K562 (cell line): Measurements from ENCODE around the gene FBXW8. TPM values are rescaled to one million over a fixed set of nuclear protein-coding genes. Genes with fewer than 3 reads are reported as not detected.
A peak's percentile ranks its signal among the peaks of the same experiment; 100 is the strongest.

Experiments used
- BACH1 ChIP-seq: fragments of 200-800 bp; sonication (Bioruptor generic); IDR thresholded peaks from 2 replicates; pipeline ENCODE4 v1.6.1; 2016; ENCODE audit warnings: missing genetic modification characterization, missing compliant biosample characterization
- DLX4 ChIP-seq: fragments of 250-450 bp; sonication (Bioruptor Pico); IDR thresholded peaks from 2 replicates; pipeline ENCODE4 v1.6.1; 2021; ENCODE audit warnings: mild to moderate bottlenecking
- HCFC1 ChIP-seq: IDR thresholded peaks from 2 replicates; pipeline ENCODE4 v1.6.1; 2012; ENCODE audit warnings: low read depth, low read length, improper control_type of control experiment
- HDAC3 ChIP-seq: fragments of 450-650 bp; IDR thresholded peaks from 2 replicates; pipeline ENCODE4 v1.6.1; 2018; ENCODE audit warnings: borderline replicate concordance, mild to moderate bottlenecking, moderate library complexity; ENCODE audit not compliant: partially characterized antibody
- HMG20B ChIP-seq: fragments of 250-450 bp; sonication (Bioruptor Pico); IDR thresholded peaks from 2 replicates; pipeline ENCODE4 v1.5.0; 2021; ENCODE audit warnings: mild to moderate bottlenecking
- HSF4 ChIP-seq: fragments of 250-450 bp; sonication (Bioruptor Pico); IDR thresholded peaks from 2 replicates; pipeline ENCODE4 v2.1.2; 2022; ENCODE audit warnings: mild to moderate bottlenecking, moderate library complexity, borderline replicate concordance
- KDM2B ChIP-seq: fragments of 250-450 bp; sonication (Bioruptor Pico); IDR thresholded peaks from 2 replicates; pipeline ENCODE4 v1.8.0; 2021; ENCODE audit warnings: mild to moderate bottlenecking, moderate library complexity
- MLLT1 ChIP-seq, 2 experiments: fragments of 450-650 bp; IDR thresholded peaks; 2 replicates each; pipeline ENCODE4 v1.6.1; 2016
- NCOA4 ChIP-seq: fragments of 450-650 bp; IDR thresholded peaks from 2 replicates; pipeline ENCODE4 v1.6.1; 2018; ENCODE audit warnings: mild to moderate bottlenecking; ENCODE audit not compliant: partially characterized antibody
- NR2C2 ChIP-seq, 2 experiments: fragments of 200-800 bp in 1 of 2; sonication (Bioruptor generic) in 1 of 2; sonication (generic) in 1 of 2; formaldehyde crosslinking in 1 of 2; IDR thresholded peaks; 2 replicates each; pipeline versions ENCODE4 v1.6.1 to v1.8.0; 2016 to 2022; ENCODE audit warnings: mild to moderate bottlenecking in 1 of 2, missing compliant biosample characterization in 1 of 2, missing genetic modification characterization in 1 of 2, missing genetic modification reagents in 1 of 2
- PURB ChIP-seq: sonication (generic); formaldehyde crosslinking; IDR thresholded peaks from 2 replicates; pipeline ENCODE4 v1.9.0; 2021; ENCODE audit warnings: low read depth, mild to moderate bottlenecking, missing genetic modification reagents
- RBM22 ChIP-seq: fragments of 200-400 bp; formaldehyde crosslinking; IDR thresholded peaks from 2 replicates; pipeline ENCODE4 v1.6.1; 2018; ENCODE audit warnings: low read length, low read depth; ENCODE audit not compliant: poor library complexity, severe bottlenecking
- SNRNP70 ChIP-seq: fragments of 200-400 bp; formaldehyde crosslinking; optimal IDR thresholded peaks from 2 replicates; pipeline ENCODE3; 2017; ENCODE audit warnings: low read depth, low read length
- TEAD4 ChIP-seq, 2 experiments: sonication (generic) in 1 of 2; formaldehyde crosslinking in 1 of 2; IDR thresholded peaks; 2 replicates each; pipeline versions ENCODE4 v1.6.1 to v1.8.0; 2012 to 2022; ENCODE audit warnings: borderline replicate concordance in 1 of 2, inconsistent platforms in 1 of 2, low read length in 1 of 2, mild to moderate bottlenecking in 1 of 2, missing genetic modification reagents in 1 of 2
- TGIF2 ChIP-seq: sonication (generic); formaldehyde crosslinking; IDR thresholded peaks from 2 replicates; pipeline ENCODE4 v1.8.1; 2022; ENCODE audit warnings: mild to moderate bottlenecking, missing genetic modification reagents, moderate library complexity
- ZBTB1 ChIP-seq: sonication (generic); formaldehyde crosslinking; IDR thresholded peaks from 2 replicates; pipeline ENCODE4 v1.8.1; 2023; ENCODE audit warnings: missing genetic modification reagents, low read depth, mild to moderate bottlenecking, borderline replicate concordance
- ZNF121 ChIP-seq: sonication (generic); formaldehyde crosslinking; conservative IDR thresholded peaks from 2 replicates; pipeline ENCODE4 v1.8.0; 2022; ENCODE audit warnings: missing genetic modification reagents
- polyA plus RNA-seq, 8 experiments: library from polyadenylated mRNA; depleted of rRNA in 4 of 8; stranded (reverse) in 5 of 8; unstranded in 3 of 8; fragments of >200 nt; fragmentation: Nextera tagmentation in 2 of 8; fragmentation: Illumina TruSeq in 1 of 8; extraction: Ambion mirVana in 2 of 8; extraction: Trizol in 1 of 8; gene quantifications; 2 replicates each; pipeline versions ENCODE4 v1.2.1 to v1.2.3, GENCODE V29; 2011 to 2014; ENCODE audit warnings: inconsistent platforms in 1 of 8, missing spikeins in 1 of 8
- total RNA-seq, 7 experiments: library from RNA; depleted of rRNA in 6 of 7; stranded (reverse); fragments of >200 nt in 6 of 7; fragmentation: Illumina TruSeq in 2 of 7; extraction: Trizol in 2 of 7; gene quantifications; 2 replicates each; pipeline versions ENCODE4 v1.2.1 to v1.2.3, GENCODE V29; 2011 to 2021; ENCODE audit warnings: low replicate concordance in 1 of 7

FBXW8 gene
- total and polyA plus RNA-seq, 9 of the 15 experiments (the other 6 are each of a cell fraction or from before 2014, with no cell fraction given): 0.58 to 8.3 (median 4.4) TPM

GRCh38 chr12:117042171-117042842 lies 131.6 kb downstream of the FBXW8 start (continued):
- peak; percentile 99 for TF ChIP-seq HDAC3
- TF ChIP-seq HCFC1: no peak
- peak in 1 of 2 experiments; percentile 80; a peak in 3 of 4 replicates for TF ChIP-seq MLLT1 (IDR thresholded peaks at IDR 0.05)
- TF ChIP-seq HSF4: 0 out of 2 replicates have a peak, but pooled peaks have one; percentile 45
- no peak for TF ChIP-seq SNRNP70
- no peak for TF ChIP-seq RBM22
- peak; percentile 93 for TF ChIP-seq NCOA4
- TF ChIP-seq ZBTB1: peak; percentile 53
- no peak for TF ChIP-seq DLX4 (CRISPR knock-in tag)
- TF ChIP-seq NR2C2 (CRISPR knock-in tag; IDR thresholded peaks at IDR 0.05): peak; percentile 93
- peak; percentile 96 for TF ChIP-seq NR2C2 (tag; IDR thresholded peaks at IDR 0.05)
- no peak for TF ChIP-seq TGIF2 (CRISPR knock-in tag)
- no peak for TF ChIP-seq PURB (CRISPR knock-in tag)
- TF ChIP-seq TEAD4 (IDR thresholded peaks at IDR 0.05; ENCODE audit: low read length): peak; percentile 100
- TF ChIP-seq TEAD4 (CRISPR knock-in tag; IDR thresholded peaks at IDR 0.05; ENCODE audit: borderline replicate concordance): no peak; the same call in 1 of the 2 replicates
- no peak; the same call in 1 of the 2 replicates for TF ChIP-seq BACH1
- TF ChIP-seq HMG20B (CRISPR knock-in tag): no peak
- TF ChIP-seq ZNF121: no peak
- no peak for TF ChIP-seq KDM2B (CRISPR knock-in tag)
